HS-5 (cell line): ENCODE measurements around the gene RAPGEF3.

Experiments used
- DNase-seq: peaks from one replicate; pipeline ENCODE4 v3.0.0-alpha.2; 2012; ENCODE audit warnings: low read depth

Gene RAPGEF3

GRCh38 chr12:47757364-47757839 lies 1.3 kb downstream of the RAPGEF3 start:
- no peak for DNase-seq

- DNase-seq = no peak
These were observed 2.8 kb downstream of the RAPGEF3 start for GRCh38 chr12:47755655-47756562.

- no peak for DNase-seq
These were observed 3.8 kb downstream of the RAPGEF3 start for GRCh38 chr12:47754881-47755280.

GRCh38 chr12:47754126-47754525 lies 4.6 kb downstream of the RAPGEF3 start:
- DNase-seq = no peak

- no peak for DNase-seq
These were observed 5.4 kb downstream of the RAPGEF3 start for GRCh38 chr12:47753021-47754001.

- peak; percentile 60 for DNase-seq
These were observed 6.1 kb downstream of the RAPGEF3 start for GRCh38 chr12:47752552-47752951.

GRCh38 chr12:47752121-47752520 lies 6.6 kb downstream of the RAPGEF3 start:
- DNase-seq = no peak

- no peak for DNase-seq
These were observed 7.1 kb downstream of the RAPGEF3 start for GRCh38 chr12:47751561-47751960.

- DNase-seq = no peak
These were observed 7.7 kb downstream of the RAPGEF3 start for GRCh38 chr12:47750916-47751470.

GRCh38 chr12:47750229-47750798 lies 8.4 kb downstream of the RAPGEF3 start:
- no peak for DNase-seq

- no peak for DNase-seq
These were observed 9.8 kb downstream of the RAPGEF3 start for GRCh38 chr12:47748899-47749298.

- DNase-seq = no peak
These were observed 10.2 kb downstream of the RAPGEF3 start for GRCh38 chr12:47748507-47748828.

- DNase-seq = no peak
These were observed 10.8 kb downstream of the RAPGEF3 start for GRCh38 chr12:47747596-47748506.

GRCh38 chr12:47747126-47747525 lies 11.6 kb downstream of the RAPGEF3 start:
- no peak for DNase-seq

- no peak for DNase-seq
These were observed 12.2 kb downstream of the RAPGEF3 start for GRCh38 chr12:47746523-47746922.

- DNase-seq = no peak
These were observed 12.6 kb downstream of the RAPGEF3 start for GRCh38 chr12:47746073-47746472.

- DNase-seq = no peak
These were observed 13.1 kb downstream of the RAPGEF3 start for GRCh38 chr12:47745485-47746041.

GRCh38 chr12:47744778-47745436 lies 13.8 kb downstream of the RAPGEF3 start:
- DNase-seq = no peak

GRCh38 chr12:47744005-47744651 lies 14.6 kb downstream of the RAPGEF3 start:
- no peak for DNase-seq
